GM18907 (cell line): Measurements from ENCODE around the gene BNIPL.
A peak's percentile ranks its signal among the peaks of the same experiment; 100 is the strongest.

Source experiments
- ATAC-seq: cut with Tn5 transposase; IDR thresholded peaks from one replicate; pipeline ENCODE4 v1.9.1; 2021; ENCODE audit warnings: mild to moderate bottlenecking, moderate library complexity; ENCODE audit not compliant: unreplicated experiment

The BNIPL gene

GRCh38 chr1:151056149-151056548 is 19.8 kb downstream of the BNIPL start:
- no peak for ATAC-seq

- ATAC-seq: no peak
Observed at GRCh38 chr1:151058692-151059091, 22.3 kb downstream of the BNIPL start.

- ATAC-seq: peak; percentile 77
Observed at GRCh38 chr1:151059109-151060006, 23.0 kb downstream of the BNIPL start, which contains the start of gene CDC42SE1. TSS of gene CDC42SE1 (minus strand) at chr1:151059622. CDS start at chr1:151055730, 3,892 bp downstream.

GRCh38 chr1:151060007-151060656 is 23.7 kb downstream of the BNIPL start, which contains the start of gene MLLT11:
TSS of gene MLLT11 (plus strand) at chr1:151060397. CDS start at chr1:151067225, 6,828 bp downstream.
- no peak for ATAC-seq

GRCh38 chr1:151060657-151061421 is 24.5 kb downstream of the BNIPL start:
- ATAC-seq: no peak

- no peak for ATAC-seq
Observed at GRCh38 chr1:151061704-151062103, 25.3 kb downstream of the BNIPL start.

- ATAC-seq: no peak
Observed at GRCh38 chr1:151062741-151063371, 26.5 kb downstream of the BNIPL start.

- no peak for ATAC-seq
Observed at GRCh38 chr1:151065089-151065645, 28.8 kb downstream of the BNIPL start.

GRCh38 chr1:151067185-151067584 is 30.8 kb downstream of the BNIPL start:
- no peak for ATAC-seq

- ATAC-seq: no peak
Observed at GRCh38 chr1:151069103-151069486, 32.7 kb downstream of the BNIPL start.

- ATAC-seq: peak; percentile 83
Observed at GRCh38 chr1:151070474-151071276, 34.3 kb downstream of the BNIPL start, which contains the start of gene GABPB2. TSS of gene GABPB2 (plus strand) at chr1:151070761. CDS start at chr1:151088190, 17,429 bp downstream.

GRCh38 chr1:151072224-151072623 is 35.8 kb downstream of the BNIPL start:
- no peak for ATAC-seq

GRCh38 chr1:151085953-151086559 is 49.7 kb downstream of the BNIPL start:
- no peak for ATAC-seq
